Measurements from ENCODE around the gene INPP5B.

- TF ChIP-seq POLR2AphosphoS5 (IDR thresholded peaks at IDR 0.05; ENCODE audit: low read depth, low read length) (no peak), SIN3A (IDR thresholded peaks at IDR 0.05; ENCODE audit: borderline replicate concordance, insufficient read depth, low read length) (no peak)
Observed at GRCh38 chr1:37850352-37850955, 96.4 kb downstream of the INPP5B start.
